H1 (cell line): Measurements from ENCODE around the gene PPIG. TPM values are rescaled to one million over a fixed set of nuclear protein-coding genes. Genes with fewer than 3 reads are reported as not detected.

Source experiments
- CTCF ChIA-PET: fragments of 300-600 bp; sonication (Branson Sonifier 250); formaldehyde crosslinking; loops from one replicate; lab custom pipeline; 2021; ENCODE audit not compliant: partially characterized antibody; lab: Charles Lee
- POLR2A ChIA-PET: fragments of 300-600 bp; sonication (Branson Sonifier 250); formaldehyde crosslinking; loops from one replicate; lab custom pipeline; 2021; ENCODE audit warnings: inconsistent platforms; ENCODE audit not compliant: partially characterized antibody; lab: Charles Lee
- DNase-seq, 2 experiments: peaks; one replicate each; pipeline versions ENCODE4 v3.0.0 to v3.0.0-alpha.2; 2010 to 2022; ENCODE audit warnings: low spot score in 2 of 2, low read depth in 1 of 2, mixed read lengths in 1 of 2
- FAIRE-seq: peaks from 2 replicates; lab custom pipeline; 2011; peaks lifted over from hg19 to GRCh38; lab: Jason Lieb, UNC
- H2AFZ ChIP-seq: 2 replicates; pipeline ENCODE4 v1.8.1; 2012; ENCODE audit warnings: low read length, inconsistent platforms
- H2AK5ac ChIP-seq: 2 replicates; pipeline ENCODE4 v1.6.1; 2013; ENCODE audit warnings: low read depth, low read length
- H2BK120ac ChIP-seq: replicated peaks from 2 replicates; pipeline ENCODE3; 2013; ENCODE audit warnings: low read depth, low read length, inconsistent platforms
- H2BK12ac ChIP-seq: 2 replicates; pipeline ENCODE4 v1.6.1; 2013; ENCODE audit warnings: low read depth, low read length
- H2BK15ac ChIP-seq: 2 replicates; pipeline ENCODE4 v1.6.1; 2013; ENCODE audit warnings: low read length
- H2BK20ac ChIP-seq: 2 replicates; pipeline ENCODE4 v1.6.1; 2013; ENCODE audit warnings: low read length
- H2BK5ac ChIP-seq: 2 replicates; pipeline ENCODE4 v1.6.1; 2013; ENCODE audit warnings: low read depth, low read length
- H3K14ac ChIP-seq: 2 replicates; pipeline ENCODE4 v1.6.1; 2013; ENCODE audit warnings: inconsistent platforms; ENCODE audit not compliant: insufficient read length
- H3K18ac ChIP-seq: 2 replicates; pipeline ENCODE4 v1.6.1; 2013; ENCODE audit warnings: low read length; ENCODE audit errors: extremely low read depth
- H3K23ac ChIP-seq: 2 replicates; pipeline ENCODE4 v1.6.1; 2013; ENCODE audit warnings: inconsistent platforms; ENCODE audit not compliant: insufficient read length
- H3K23me2 ChIP-seq: 2 replicates; pipeline ENCODE4 v1.6.1; 2013; ENCODE audit warnings: low read depth, low read length
- H3K27ac ChIP-seq: 2 replicates; pipeline ENCODE4 v1.6.1; 2011; ENCODE audit warnings: low read depth, low read length, inconsistent platforms
- H3K27me3 ChIP-seq, 4 experiments: replicated peaks in 1 of 4; 1 replicate in 1 of 4; 2 replicates in 3 of 4; pipeline versions ENCODE4 v1.6.1 to v1.8.1; 2011 to 2013; ENCODE audit warnings: low read length in 3 of 4, mild to moderate bottlenecking in 3 of 4, inconsistent platforms in 2 of 4, mixed read lengths in 2 of 4, moderate library complexity in 1 of 4; ENCODE audit not compliant: control insufficient read depth in 3 of 4, insufficient read depth in 3 of 4; ENCODE audit errors: extremely low read depth in 1 of 4
- H3K36me3 ChIP-seq, 4 experiments: 2 replicates each; pipeline versions ENCODE4 v1.6.1 to v1.8.1; 2011 to 2013; ENCODE audit warnings: mild to moderate bottlenecking in 4 of 4, low read length in 3 of 4, moderate library complexity in 2 of 4, control low read depth in 1 of 4, inconsistent platforms in 1 of 4; ENCODE audit not compliant: insufficient read depth in 4 of 4, control insufficient read depth in 2 of 4
- H3K4ac ChIP-seq: replicated peaks from 2 replicates; pipeline ENCODE3; 2013; ENCODE audit warnings: low read length, low read depth, mixed read lengths, inconsistent platforms; ENCODE audit not compliant: insufficient read length
- H3K4me1 ChIP-seq, 4 experiments: replicated peaks in 1 of 4; 1 replicate in 1 of 4; 2 replicates in 3 of 4; pipeline versions ENCODE4 v1.6.1 to v1.8.1; 2011 to 2013; ENCODE audit warnings: low read length in 3 of 4, inconsistent platforms in 2 of 4, mixed read lengths in 1 of 4; ENCODE audit not compliant: insufficient read depth in 4 of 4, control insufficient read depth in 3 of 4
- H3K4me2 ChIP-seq, 2 experiments: 2 replicates each; pipeline versions ENCODE4 v1.6.1 to v1.8.1; 2011 to 2013; ENCODE audit warnings: low read depth in 2 of 2, low read length in 2 of 2, control low read depth in 1 of 2, inconsistent platforms in 1 of 2, mild to moderate bottlenecking in 1 of 2; ENCODE audit not compliant: insufficient read depth in 1 of 2
- H3K4me3 ChIP-seq, 4 experiments: fragments of 200-600, 300-600 bp in 1 of 4; sonication (generic), shearing (Covaris generic), sonication (Bioruptor Twin) in 1 of 4; 2 replicates each; pipeline versions ENCODE4 v1.5.1 to v1.8.1; 2011 to 2016; ENCODE audit warnings: low read length in 4 of 4, low read depth in 3 of 4, control low read depth in 2 of 4, inconsistent platforms in 2 of 4, mild to moderate bottlenecking in 2 of 4, mixed read lengths in 1 of 4, moderate library complexity in 1 of 4; ENCODE audit not compliant: insufficient read depth in 2 of 4; ENCODE audit errors: extremely low read depth in 1 of 4
- H3K56ac ChIP-seq: replicated peaks from 2 replicates; pipeline ENCODE3; 2013; ENCODE audit warnings: low read depth, mild to moderate bottlenecking, mixed read lengths, low read length, inconsistent platforms; ENCODE audit not compliant: insufficient read length
- H3K79me1 ChIP-seq: 2 replicates; pipeline ENCODE4 v1.6.1; 2013; ENCODE audit warnings: low read depth, low read length, control low read depth
- H3K79me2 ChIP-seq, 2 experiments: 2 replicates each; pipeline versions ENCODE4 v1.6.1 to v1.8.1; 2012 to 2013; ENCODE audit warnings: low read length in 2 of 2, mild to moderate bottlenecking in 2 of 2, inconsistent platforms in 1 of 2; ENCODE audit not compliant: insufficient read depth in 2 of 2, control insufficient read depth in 1 of 2
- H3K9ac ChIP-seq, 4 experiments: replicated peaks in 1 of 4; 1 replicate in 1 of 4; 2 replicates in 3 of 4; pipeline versions ENCODE4 v1.6.1 to v1.8.1; 2011 to 2013; ENCODE audit warnings: low read depth in 3 of 4, low read length in 3 of 4, control low read depth in 2 of 4, mild to moderate bottlenecking in 2 of 4, moderate library complexity in 2 of 4, inconsistent platforms in 1 of 4; ENCODE audit errors: extremely low read depth in 1 of 4
- H3K9me3 ChIP-seq, 2 experiments: 2 replicates each; pipeline versions ENCODE4 v1.6.1 to v1.8.1; 2012 to 2013; ENCODE audit warnings: mild to moderate bottlenecking in 2 of 2, moderate library complexity in 2 of 2, control low read depth in 1 of 2, inconsistent platforms in 1 of 2, low read depth in 1 of 2, low read length in 1 of 2, mixed read lengths in 1 of 2; ENCODE audit not compliant: insufficient read depth in 2 of 2
- H4K20me1 ChIP-seq, 2 experiments: replicated peaks in 1 of 2; 2 replicates each; pipeline versions ENCODE3 to v1.8.1; 2011 to 2013; ENCODE audit warnings: inconsistent platforms in 2 of 2, low read length in 2 of 2, mild to moderate bottlenecking in 1 of 2; ENCODE audit not compliant: insufficient read depth in 2 of 2, control insufficient read depth in 1 of 2
- H4K5ac ChIP-seq: 2 replicates; pipeline ENCODE4 v1.6.1; 2013; ENCODE audit warnings: low read length, low read depth, mixed read lengths, inconsistent platforms; ENCODE audit not compliant: insufficient read length
- H4K8ac ChIP-seq: 2 replicates; pipeline ENCODE4 v1.8.0; 2013; ENCODE audit warnings: mild to moderate bottlenecking, moderate library complexity, low read length, inconsistent platforms; ENCODE audit not compliant: insufficient read depth; ENCODE audit errors: extremely low read depth
- H4K91ac ChIP-seq: replicated peaks from 2 replicates; pipeline ENCODE3; 2013; ENCODE audit warnings: low read length, mixed read lengths, inconsistent platforms; ENCODE audit not compliant: insufficient read length
- WGBS, 2 experiments: shearing (Covaris generic) in 1 of 2; methylation state at CpG; one replicate each; pipeline versions ENCODE4 v1.1.6 to v1.1.7; 2013 to 2015; ENCODE audit warnings: low lambda C conversion rate in 2 of 2, mixed read lengths in 2 of 2, inconsistent platforms in 1 of 2, low coverage in 1 of 2, missing lambda C conversion rate in 1 of 2; ENCODE audit not compliant: insufficient replicate concordance in 2 of 2, insufficient coverage in 1 of 2, insufficient read length in 1 of 2; ENCODE audit errors: extremely low coverage in 1 of 2, missing lambda C conversion rate in 1 of 2; 5-methylcytosine and 5-hydroxymethylcytosine counted together
- polyA plus RNA-seq, 7 experiments: library from polyadenylated mRNA; depleted of rRNA in 3 of 7; stranded (reverse) in 5 of 7; unstranded in 2 of 7; fragments of >200 nt in 5 of 7; fragments of 200-250 nt in 2 of 7; gene quantifications; 1 replicate in 5 of 7; 2 replicates in 1 of 7; 4 replicates in 1 of 7; pipeline versions ENCODE4 v1.2.1 to v1.2.3, GENCODE V29; 2011 to 2013; ENCODE audit warnings: missing spikeins in 2 of 7, mixed read lengths in 2 of 7
- total RNA-seq: library from RNA; stranded (reverse); fragmentation: NEBNext Ultra II Directional; extraction: Animal tissue kit (Norgen Biotek cat#: 25700); gene quantifications from 2 replicates; pipeline ENCODE4 v1.2.1, GENCODE V29; 2021

Gene PPIG
- total and polyA plus RNA-seq, 2 of the 8 experiments (the other 6 are each of a cell fraction or from before 2014, with no cell fraction given): 14.7 to 71.0 TPM

DNA sequence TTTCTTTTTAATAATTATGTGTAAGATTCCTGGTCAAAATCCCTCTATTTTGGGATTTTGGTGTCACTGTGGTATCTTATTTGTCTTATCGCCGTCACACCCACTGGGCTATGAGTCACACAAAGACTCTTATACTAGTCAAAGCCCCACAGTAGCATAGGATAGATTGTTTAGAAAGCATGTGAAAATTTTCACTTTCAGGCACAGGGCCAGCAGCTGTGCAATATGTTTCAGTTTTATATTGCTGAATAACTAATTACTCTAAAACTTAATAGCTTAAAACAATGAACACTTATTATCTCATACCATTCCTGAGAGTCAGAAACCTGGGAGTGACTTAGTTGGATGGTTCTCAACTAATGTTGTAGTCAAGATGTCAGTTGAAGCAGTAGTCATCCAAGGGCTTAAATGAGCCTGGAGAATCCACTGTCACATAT, 86.1 kb downstream of the PPIG start:
- no peak overlapping the region for H2BK15ac ChIP-seq
- H2BK12ac ChIP-seq: no peak overlapping the region
- H4K8ac ChIP-seq: no peak overlapping the region
- POLR2A ChIA-PET: interaction anchor here (0.7 kb wide), 1 partner anchor 39 kb away, joined by 3 read pairs; no protein-coding TSS in a partner anchor
- no peaks in the 10 kb centered on the region for H3K79me2 ChIP-seq
- CTCF ChIA-PET: no interaction called here
- no peak overlapping the region for H2BK20ac ChIP-seq
- H3K23ac ChIP-seq: no peak overlapping the region
- H3K27me3 ChIP-seq: no peaks in the 10 kb centered on the region
- H3K79me1 ChIP-seq: no peaks in the 10 kb centered on the region
- no peaks in the 10 kb centered on the region for H3K36me3 ChIP-seq
- no peaks in the 10 kb centered on the region for H4K20me1 ChIP-seq
- no peak overlapping the region for H2BK120ac ChIP-seq
- no peak overlapping the region for H2AK5ac ChIP-seq
- FAIRE-seq (no peak), DNase-seq (no peak)
- H4K5ac ChIP-seq: no peak overlapping the region
- no peak overlapping the region for H2AFZ ChIP-seq
- H3K4ac ChIP-seq: no peak overlapping the region
- no peaks in the 10 kb centered on the region for H3K9me3 ChIP-seq
- H3K9ac ChIP-seq: no peak overlapping the region
- no peak overlapping the region for H3K56ac ChIP-seq
- no peaks in the 10 kb centered on the region for H3K4me1 ChIP-seq
- WGBS, 2 experiments: 92% methylated on average over 2 of the region's 2 CpGs; no CpG with 5 or more reads in 1 of the 2 experiments
- no peak overlapping the region for H3K4me2 ChIP-seq
- H3K27ac ChIP-seq: no peak overlapping the region
- H3K18ac ChIP-seq: no peak overlapping the region
- H2BK5ac ChIP-seq: no peak overlapping the region
- H3K23me2 ChIP-seq: no peaks in the 10 kb centered on the region
- H3K4me3 ChIP-seq: no peak overlapping the region
- no peak overlapping the region for H3K14ac ChIP-seq
- H4K91ac ChIP-seq: no peak overlapping the region
